ENCODE data around the gene ABLIM3. TPM values are rescaled to one million over a fixed set of nuclear protein-coding genes. Genes with fewer than 3 reads are reported as not detected.
A peak's percentile ranks its signal among the peaks of the same experiment; 100 is the strongest.

ABLIM3 gene
- total RNA-seq, 1 donor from 2014 or later, result 0.64 TPM

- H3K9me3 Mint-ChIP-seq (ENCODE audit: unreplicated experiment), result no peaks in the 10 kb centered on the region
- DNase-seq (ENCODE audit: extremely low spot score, unreplicated experiment), result no peak
- no peak overlapping the region for H3K4me3 Mint-ChIP-seq (ENCODE audit: unreplicated experiment)
- TF ChIP-seq CTCF (IDR thresholded peaks at IDR 0.05), result no peak
- no peaks in the 10 kb centered on the region for H3K36me3 Mint-ChIP-seq (ENCODE audit: unreplicated experiment)
- peaks cover 5% of the 10 kb centered on the region for H3K4me1 Mint-ChIP-seq (ENCODE audit: unreplicated experiment)
- no peak overlapping the region for H3K27ac Mint-ChIP-seq (ENCODE audit: unreplicated experiment)
- no peaks in the 10 kb centered on the region for H3K27me3 Mint-ChIP-seq (ENCODE audit: unreplicated experiment)
These were observed 24.8 kb downstream of the ABLIM3 start for GRCh38 chr5:149166128-149166527.

DNA sequence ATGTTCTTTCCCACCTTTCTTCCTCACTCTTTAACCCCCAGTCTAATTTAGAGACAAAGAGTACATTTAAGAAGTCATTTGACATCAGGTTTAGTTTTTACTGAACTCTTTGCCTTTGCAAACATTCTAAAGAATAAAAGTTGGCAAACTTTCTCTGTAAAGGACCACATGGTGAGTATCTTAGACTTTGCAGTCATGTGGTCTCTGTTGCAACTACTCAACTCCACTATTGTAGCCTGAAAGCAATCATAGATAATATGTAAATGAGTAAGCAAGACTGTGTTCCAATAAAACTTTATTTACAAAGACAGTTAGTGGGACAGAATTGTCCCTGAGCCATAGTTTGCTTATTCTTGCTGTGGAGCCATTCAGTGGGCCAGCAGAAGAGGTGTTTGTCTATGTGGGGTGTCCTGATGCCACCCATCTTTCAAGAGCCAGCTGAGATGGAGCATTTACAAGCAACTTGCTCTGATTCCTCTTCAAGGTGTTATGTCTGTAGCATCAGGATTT, 25.4 kb downstream of the ABLIM3 start:
- TF ChIP-seq CTCF (IDR thresholded peaks at IDR 0.05), result no peak
- Mint-ChIP-seq H3K36me3 (ENCODE audit: unreplicated experiment) (no peaks in the 10 kb centered on the region), H3K27me3 (ENCODE audit: unreplicated experiment) (no peaks in the 10 kb centered on the region), H3K27ac (ENCODE audit: unreplicated experiment) (no peak overlapping the region), H3K4me3 (ENCODE audit: unreplicated experiment) (no peak overlapping the region), H3K9me3 (ENCODE audit: unreplicated experiment) (no peaks in the 10 kb centered on the region), H3K4me1 (ENCODE audit: unreplicated experiment) (peaks cover 6% of the 10 kb centered on the region)
- no peak for DNase-seq (ENCODE audit: extremely low spot score, unreplicated experiment)

GRCh38 chr5:149168276-149168906, 27.1 kb downstream of the ABLIM3 start:
- no peak overlapping the region for H3K4me3 Mint-ChIP-seq (ENCODE audit: unreplicated experiment)
- no peaks in the 10 kb centered on the region for H3K9me3 Mint-ChIP-seq (ENCODE audit: unreplicated experiment)
- no peak overlapping the region for H3K27ac Mint-ChIP-seq (ENCODE audit: unreplicated experiment)
- H3K27me3 Mint-ChIP-seq (ENCODE audit: unreplicated experiment), result no peaks in the 10 kb centered on the region
- H3K4me1 Mint-ChIP-seq (ENCODE audit: unreplicated experiment), result peaks cover 20% of the 10 kb centered on the region
- H3K36me3 Mint-ChIP-seq (ENCODE audit: unreplicated experiment), result no peaks in the 10 kb centered on the region
- no peak for DNase-seq (ENCODE audit: extremely low spot score, unreplicated experiment)
- TF ChIP-seq CTCF (IDR thresholded peaks at IDR 0.05), result no peak

GRCh38 chr5:149170299-149170698, 29.0 kb downstream of the ABLIM3 start:
- no peak for DNase-seq (ENCODE audit: extremely low spot score, unreplicated experiment)
- H3K4me3 Mint-ChIP-seq (ENCODE audit: unreplicated experiment), result no peak overlapping the region
- peaks cover 27% of the 10 kb centered on the region for H3K4me1 Mint-ChIP-seq (ENCODE audit: unreplicated experiment)
- no peak overlapping the region for H3K27ac Mint-ChIP-seq (ENCODE audit: unreplicated experiment)
- no peak for TF ChIP-seq CTCF (IDR thresholded peaks at IDR 0.05)
- no peaks in the 10 kb centered on the region for H3K36me3 Mint-ChIP-seq (ENCODE audit: unreplicated experiment)
- H3K9me3 Mint-ChIP-seq (ENCODE audit: unreplicated experiment), result no peaks in the 10 kb centered on the region
- no peaks in the 10 kb centered on the region for H3K27me3 Mint-ChIP-seq (ENCODE audit: unreplicated experiment)

- no peak for TF ChIP-seq CTCF (IDR thresholded peaks at IDR 0.05)
These were observed 31.0 kb downstream of the ABLIM3 start for GRCh38 chr5:149172261-149172660.

More at GRCh38 chr5:149172261-149172660, 31.0 kb downstream of the ABLIM3 start:
- H3K27ac Mint-ChIP-seq (ENCODE audit: unreplicated experiment), result peak overlapping the region; percentile 52
- H3K27me3 Mint-ChIP-seq (ENCODE audit: unreplicated experiment), result no peaks in the 10 kb centered on the region
- DNase-seq (ENCODE audit: extremely low spot score, unreplicated experiment), result no peak
- no peaks in the 10 kb centered on the region for H3K9me3 Mint-ChIP-seq (ENCODE audit: unreplicated experiment)
- H3K4me3 Mint-ChIP-seq (ENCODE audit: unreplicated experiment), result no peak overlapping the region
- H3K36me3 Mint-ChIP-seq (ENCODE audit: unreplicated experiment), result no peaks in the 10 kb centered on the region
- H3K4me1 Mint-ChIP-seq (ENCODE audit: unreplicated experiment), result peaks cover 22% of the 10 kb centered on the region
